ENCODE data around the gene KLHL11. TPM values are rescaled to one million over a fixed set of nuclear protein-coding genes. Genes with fewer than 3 reads are reported as not detected.

The KLHL11 gene
- total and polyA plus RNA-seq, 10 donors = 0.17 to 25.2 (median 11.0) TPM

- H3K4me3 ChIP-seq = no peak overlapping the region
- intact Hi-C loops (cut with DNase I; ENCODE audit: low total_unique reads) = no loop called here
- H3K27me3 ChIP-seq (replicated peaks in 1 of 7) = no peaks in the 10 kb centered on the region
- no peaks in the 10 kb centered on the region for H3K9me3 ChIP-seq
- no peak for DNase-seq
- TF ChIP-seq CTCF (IDR thresholded peaks at IDR 0.05 in 8 of 11, conservative IDR thresholded peaks at IDR 0.05 in 3 of 11) (no peak), POLR2AphosphoS5 (IDR thresholded peaks at IDR 0.05) (no peak), POLR2A (IDR thresholded peaks at IDR 0.05) (no peak)
- H3K4me1 ChIP-seq = peaks cover under 1 to 10% (median 6%) of the 10 kb centered on the region in 6 donors
- peaks cover 9 to 81% (median 68%) of the 10 kb centered on the region in 6 donors for H3K36me3 ChIP-seq
- no peak overlapping the region for H3K27ac ChIP-seq
- 77 to 86% (median 82%) methylated on average over 9 of the region's 9 CpGs for WGBS, 5 donors
Observed at GRCh38 chr17:41869426-41869825, 4.2 kb upstream of the KLHL11 start.

- Histone ChIP-seq H3K9me3 (no peaks in the 10 kb centered on the region), H3K27ac (no peak overlapping the region), H3K27me3 (replicated peaks in 1 of 7) (no peaks in the 10 kb centered on the region), H3K4me3 (no peak overlapping the region), H3K36me3 (peaks cover 6 to 72% (median 61%) of the 10 kb centered on the region in 6 donors), H3K4me1 (peaks cover 9 to 19% (median 14%) of the 10 kb centered on the region in 6 donors)
- TF ChIP-seq POLR2AphosphoS5 (IDR thresholded peaks at IDR 0.05) = no peak
- TF ChIP-seq POLR2A (IDR thresholded peaks at IDR 0.05) = no peak
- TF ChIP-seq CTCF (IDR thresholded peaks at IDR 0.05 in 8 of 11, conservative IDR thresholded peaks at IDR 0.05 in 3 of 11) = no peak
- 63 to 76% (median 73%) methylated on average over 3 of the region's 3 CpGs for WGBS, 5 donors
- no peak for DNase-seq
- intact Hi-C loops (cut with DNase I; ENCODE audit: low total_unique reads) = no loop called here
Observed at GRCh38 chr17:41868568-41868967, 3.3 kb upstream of the KLHL11 start.

GRCh38 chr17:41865596-41865893 lies 322 bp upstream of the KLHL11 start:
- no peak for TF ChIP-seq POLR2A (IDR thresholded peaks at IDR 0.05)
- peak in 1 of 11 experiments; percentile 3 for TF ChIP-seq CTCF (IDR thresholded peaks at IDR 0.05 in 8 of 11, conservative IDR thresholded peaks at IDR 0.05 in 3 of 11)
- intact Hi-C loops (cut with DNase I; ENCODE audit: low total_unique reads) = no loop called here
- Histone ChIP-seq H3K36me3 (peaks cover 0 to 42% (median 32%) of the 10 kb centered on the region in 6 donors), H3K4me1 (peaks cover 13 to 49% (median 37%) of the 10 kb centered on the region in 6 donors), H3K9me3 (no peaks in the 10 kb centered on the region), H3K4me3 (peak overlapping the region; percentile 84 to 99 (median 97)), H3K27ac (peak overlapping the region in 7 of 8 donors; percentile 91 to 97 (median 95)), H3K27me3 (replicated peaks in 1 of 7) (no peaks in the 10 kb centered on the region)
- WGBS, 5 donors = 0 to 2% (median 1%) methylated on average over 8 to 10 of the region's 10 CpGs
- DNase-seq = no peak

- WGBS, 5 donors = 0 to 1% (median 0%) methylated on average over 21 to 25 of the region's 25 CpGs
- no peak for DNase-seq
- Histone ChIP-seq H3K36me3 (peaks cover 0 to 31% (median 22%) of the 10 kb centered on the region in 6 donors), H3K9me3 (no peaks in the 10 kb centered on the region), H3K4me1 (peaks cover 13 to 58% (median 40%) of the 10 kb centered on the region in 6 donors), H3K27me3 (replicated peaks in 1 of 7) (no peaks in the 10 kb centered on the region), H3K4me3 (peak overlapping the region; percentile 84 to 99 (median 97)), H3K27ac (peak overlapping the region; percentile 85 to 97 (median 95))
- TF ChIP-seq POLR2AphosphoS5 (IDR thresholded peaks at IDR 0.05) = no peak
- TF ChIP-seq POLR2A (IDR thresholded peaks at IDR 0.05) = no peak
- no peak for TF ChIP-seq CTCF (IDR thresholded peaks at IDR 0.05 in 8 of 11, conservative IDR thresholded peaks at IDR 0.05 in 3 of 11)
- intact Hi-C loops (cut with DNase I; ENCODE audit: low total_unique reads) = no loop called here
Observed at GRCh38 chr17:41864498-41864835, 756 bp downstream of the KLHL11 start.

All from spleen (tissue), 11 donors.